Astrocyte of the spinal cord (primary cell): ENCODE results near the gene IL9R.
"Not testable (repeated sequence)": the region's sequence is repeated elsewhere in the genome, so short reads cannot be mapped to it uniquely, and the experiment has no call there.

ENCODE experiments used
- DNase-seq: peaks from one replicate; pipeline ENCODE4 v3.0.0; 2011; ENCODE audit warnings: low read depth, low spot score
- H3K4me3 ChIP-seq: 2 replicates; pipeline ENCODE4 v1.5.1; 2011; ENCODE audit warnings: low read depth, mild to moderate bottlenecking, low read length, moderate library complexity
- in situ Hi-C: cut with HindIII; loops from 2 replicates; pipeline ENCODE4 v1.10.0; 2017; ENCODE audit warnings: low sequenced_read_pairs

The IL9R gene

DNA sequence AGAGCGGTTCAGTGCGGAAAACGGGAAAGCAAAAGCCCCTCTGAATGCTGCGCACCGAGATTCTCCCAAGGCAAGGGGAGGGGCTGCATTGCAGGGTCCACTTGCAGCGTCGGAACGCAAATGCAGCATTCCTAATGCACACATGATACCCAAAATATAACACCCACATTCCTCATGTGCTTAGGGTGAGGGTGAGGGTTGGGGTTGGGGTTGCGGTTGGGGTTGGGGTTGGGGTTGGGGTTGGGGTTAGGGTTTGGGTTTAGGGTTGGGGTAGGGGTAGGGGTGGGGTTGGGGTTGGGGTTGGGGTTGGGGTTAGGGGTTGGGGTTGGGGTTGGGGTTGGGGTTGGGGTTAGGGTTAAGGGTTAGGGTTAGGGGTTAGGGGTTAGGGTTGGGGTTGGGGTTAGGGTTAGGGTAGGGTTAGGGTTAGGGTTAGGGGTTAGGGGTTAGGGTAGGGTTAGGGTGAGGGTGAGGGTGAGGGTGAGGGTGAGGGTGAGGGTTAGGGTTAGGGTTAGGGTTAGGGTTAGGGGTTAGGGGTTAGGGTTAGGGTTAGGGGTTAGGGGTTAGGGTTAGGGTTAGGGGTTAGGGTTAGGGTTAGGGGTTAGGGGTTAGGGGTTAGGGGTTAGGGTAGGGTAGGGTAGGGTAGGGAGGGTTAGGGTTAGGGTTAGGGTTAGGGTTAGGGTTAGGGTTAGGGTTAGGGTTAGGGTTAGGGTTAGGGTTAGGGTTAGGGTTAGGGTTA is 32.4 kb downstream of the IL9R start:
- H3K4me3 ChIP-seq: not testable (repeated sequence)

DNA sequence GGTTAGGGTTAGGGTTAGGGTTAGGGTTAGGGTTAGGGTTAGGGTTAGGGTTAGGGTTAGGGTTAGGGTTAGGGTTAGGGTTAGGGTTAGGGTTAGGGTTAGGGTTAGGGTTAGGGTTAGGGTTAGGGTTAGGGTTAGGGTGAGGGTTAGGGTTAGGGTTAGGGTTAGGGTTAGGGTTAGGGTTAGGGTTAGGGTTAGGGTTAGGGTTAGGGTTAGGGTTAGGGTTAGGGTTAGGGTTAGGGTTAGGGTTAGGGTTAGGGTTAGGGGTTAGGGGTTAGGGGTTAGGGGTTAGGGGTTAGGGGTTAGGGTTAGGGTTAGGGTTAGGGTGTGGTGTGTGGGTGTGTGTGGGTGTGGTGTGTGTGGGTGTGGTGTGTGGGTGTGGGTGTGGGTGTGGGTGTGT is 33.0 kb downstream of the IL9R start:
- H3K4me3 ChIP-seq, DNase-seq, in situ Hi-C loops: not testable (repeated sequence)

More for the DNA sequence above, 32.4 kb downstream of the IL9R start:
- in situ Hi-C loops, DNase-seq: not testable (repeated sequence)
